Kidney epithelial cell (primary cell): ENCODE data around the gene PLPPR1. TPM values are rescaled to one million over a fixed set of nuclear protein-coding genes. Genes with fewer than 3 reads are reported as not detected.

Experiments used
- DNase-seq: peaks from one replicate; pipeline ENCODE4 v3.0.0-alpha.2; 2010; ENCODE audit warnings: low read depth
- H3K27me3 ChIP-seq: 2 replicates; pipeline ENCODE4 v1.6.0; 2011; ENCODE audit warnings: low read length; ENCODE audit not compliant: control insufficient read depth, insufficient read depth
- H3K36me3 ChIP-seq: 2 replicates; pipeline ENCODE4 v1.5.1; 2011; ENCODE audit warnings: low read length; ENCODE audit not compliant: control insufficient read depth, insufficient read depth
- H3K4me3 ChIP-seq: 2 replicates; pipeline ENCODE4 v1.5.1; 2011; ENCODE audit warnings: low read depth, mild to moderate bottlenecking, control low read depth, low read length
- CTCF ChIP-seq: IDR thresholded peaks from 2 replicates; pipeline ENCODE4 v1.5.1; 2011; ENCODE audit warnings: mild to moderate bottlenecking, moderate library complexity, low read length, control low read depth, inconsistent platforms; ENCODE audit not compliant: insufficient read depth, poor library complexity, severe bottlenecking
- total RNA-seq: library from RNA; depleted of rRNA; stranded (reverse); fragments of >200 nt; gene quantifications from 2 replicates; pipeline ENCODE4 v1.2.3, GENCODE V29; 2015

The PLPPR1 gene
- total RNA-seq, 1 donor from 2014 or later: 0.08 TPM

- Histone ChIP-seq H3K27me3 (no peaks in the 10 kb centered on the region), H3K4me3 (no peak overlapping the region), H3K36me3 (no peaks in the 10 kb centered on the region)
- no peak for TF ChIP-seq CTCF
- DNase-seq: no peak
Measured at GRCh38 chr9:101054657-101055056, 26.1 kb downstream of the PLPPR1 start.

- H3K27me3 ChIP-seq: no peaks in the 10 kb centered on the region
- no peaks in the 10 kb centered on the region for H3K36me3 ChIP-seq
- DNase-seq: no peak
- H3K4me3 ChIP-seq: no peak overlapping the region
- TF ChIP-seq CTCF: no peak
Measured at GRCh38 chr9:101055516-101055915, 27.0 kb downstream of the PLPPR1 start.

GRCh38 chr9:101062686-101063085 is 34.2 kb downstream of the PLPPR1 start:
- no peak for TF ChIP-seq CTCF
- Histone ChIP-seq H3K4me3 (no peak overlapping the region), H3K36me3 (no peaks in the 10 kb centered on the region), H3K27me3 (no peaks in the 10 kb centered on the region)
- DNase-seq: no peak

- no peak for DNase-seq
- TF ChIP-seq CTCF: no peak
- no peaks in the 10 kb centered on the region for H3K27me3 ChIP-seq
- H3K36me3 ChIP-seq: no peaks in the 10 kb centered on the region
- H3K4me3 ChIP-seq: no peak overlapping the region
Measured at GRCh38 chr9:101063192-101063591, 34.7 kb downstream of the PLPPR1 start.

GRCh38 chr9:101064206-101064605 is 35.7 kb downstream of the PLPPR1 start:
- H3K4me3 ChIP-seq: no peak overlapping the region
- no peaks in the 10 kb centered on the region for H3K36me3 ChIP-seq
- H3K27me3 ChIP-seq: no peaks in the 10 kb centered on the region
- DNase-seq: no peak
- no peak for TF ChIP-seq CTCF

GRCh38 chr9:101065930-101066329 is 37.4 kb downstream of the PLPPR1 start:
- no peaks in the 10 kb centered on the region for H3K36me3 ChIP-seq
- no peak overlapping the region for H3K4me3 ChIP-seq
- H3K27me3 ChIP-seq: no peaks in the 10 kb centered on the region
- no peak for DNase-seq
- no peak for TF ChIP-seq CTCF
